NCI-H1694 (cell line): ENCODE data around the gene MFAP4.
A peak's percentile ranks its signal among the peaks of the same experiment; 100 is the strongest.

Source experiments
- DNase-seq: peaks from one replicate; lab custom pipeline; 2025; lab: John Stamatoyannopoulos, UW

MFAP4 gene

DNA sequence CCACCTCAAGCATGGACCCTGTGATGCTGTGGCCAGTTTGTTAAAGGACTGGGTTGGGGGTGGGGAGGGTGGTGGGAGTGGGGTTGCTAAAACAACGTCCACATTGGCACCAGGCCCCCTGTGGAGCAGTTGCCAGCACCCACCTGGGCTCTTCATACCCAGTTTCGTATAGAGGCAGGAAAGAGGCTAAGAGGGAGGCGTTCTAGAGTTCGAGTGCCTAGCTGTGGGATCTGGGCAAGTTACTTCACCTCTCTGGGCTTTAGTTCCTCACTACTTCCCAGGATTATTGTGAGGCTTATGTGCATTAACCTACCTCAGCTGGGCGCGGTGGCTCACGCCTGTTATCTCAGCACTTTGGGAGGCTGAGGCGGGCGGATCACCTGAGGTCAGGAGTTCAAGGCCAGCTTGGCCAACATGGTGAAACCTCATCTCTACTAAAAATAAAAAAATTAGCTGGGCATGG, 1.4 kb downstream of the MFAP4 start:
- no peak for DNase-seq

DNA sequence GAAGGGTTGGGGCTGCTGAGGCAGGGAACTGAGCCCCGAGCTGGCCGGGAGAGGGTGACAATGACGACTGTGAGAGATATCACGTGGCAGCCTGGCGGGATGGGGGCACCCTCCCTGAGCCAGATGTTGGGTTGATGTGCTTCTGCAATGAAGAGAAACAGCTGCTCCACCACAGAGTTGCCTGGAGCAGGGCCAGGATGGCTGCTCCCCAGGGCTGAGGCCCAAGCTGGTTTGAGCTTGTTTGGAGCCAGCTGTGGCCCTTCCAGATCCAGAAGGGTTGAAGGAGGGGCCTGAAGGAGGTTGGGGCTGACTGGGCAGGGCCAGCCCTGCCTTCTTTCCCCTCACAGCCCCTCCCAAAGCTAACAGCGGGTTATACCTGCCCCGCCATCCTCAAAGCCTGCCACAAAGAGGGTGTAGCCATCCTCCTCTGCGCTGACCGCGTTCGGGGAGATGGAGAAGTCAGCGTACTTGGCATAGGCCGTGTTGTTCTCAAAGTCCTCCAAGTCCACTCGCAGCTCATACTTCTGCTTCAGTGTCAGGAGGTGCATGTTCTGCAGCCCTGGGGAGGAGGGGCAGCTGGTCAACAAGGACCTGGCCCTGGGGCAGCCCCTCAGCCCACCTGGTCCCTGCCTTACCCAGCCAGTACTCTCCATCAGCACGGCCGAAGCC, 2.1 kb downstream of the MFAP4 start:
- peak; percentile 97 for DNase-seq

DNA sequence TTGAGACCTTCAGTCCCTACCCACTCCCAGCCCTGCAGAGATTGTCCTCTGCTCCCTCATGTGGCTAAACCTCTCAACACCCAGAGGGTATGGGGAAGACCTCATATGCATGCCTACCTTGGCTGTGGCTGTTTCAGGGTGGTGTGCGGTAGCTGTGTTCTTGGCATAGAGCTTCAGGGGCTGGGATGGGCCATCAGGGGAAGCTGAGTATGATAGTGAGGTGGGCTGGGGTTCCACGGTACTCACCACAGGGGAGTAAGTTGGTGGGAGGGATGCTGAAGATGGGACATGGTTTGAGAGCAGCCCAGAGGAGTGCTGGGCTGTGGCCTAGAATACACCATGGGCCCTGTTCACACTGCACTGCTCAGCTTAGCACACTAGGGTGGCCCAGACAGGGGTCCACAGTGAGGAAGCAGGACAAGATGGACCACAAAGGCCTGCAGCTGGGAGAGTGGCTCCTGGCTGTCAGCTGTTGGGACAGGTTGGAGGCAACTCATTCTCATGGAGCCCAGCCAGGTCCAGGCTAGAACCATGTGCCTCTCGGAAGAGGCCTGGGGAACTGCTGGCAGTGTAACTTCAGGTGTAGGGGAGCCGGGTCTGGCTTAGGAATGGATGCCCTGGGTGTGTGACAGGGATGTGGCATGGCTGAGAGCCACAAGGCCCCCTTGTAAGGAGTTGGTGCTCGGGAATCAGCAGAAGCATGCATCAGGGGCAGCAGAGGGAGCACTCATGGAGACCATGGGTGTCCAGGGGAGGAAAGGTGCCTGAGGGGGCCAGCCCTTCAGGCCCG, 3.1 kb downstream of the MFAP4 start:
- no peak for DNase-seq

DNA sequence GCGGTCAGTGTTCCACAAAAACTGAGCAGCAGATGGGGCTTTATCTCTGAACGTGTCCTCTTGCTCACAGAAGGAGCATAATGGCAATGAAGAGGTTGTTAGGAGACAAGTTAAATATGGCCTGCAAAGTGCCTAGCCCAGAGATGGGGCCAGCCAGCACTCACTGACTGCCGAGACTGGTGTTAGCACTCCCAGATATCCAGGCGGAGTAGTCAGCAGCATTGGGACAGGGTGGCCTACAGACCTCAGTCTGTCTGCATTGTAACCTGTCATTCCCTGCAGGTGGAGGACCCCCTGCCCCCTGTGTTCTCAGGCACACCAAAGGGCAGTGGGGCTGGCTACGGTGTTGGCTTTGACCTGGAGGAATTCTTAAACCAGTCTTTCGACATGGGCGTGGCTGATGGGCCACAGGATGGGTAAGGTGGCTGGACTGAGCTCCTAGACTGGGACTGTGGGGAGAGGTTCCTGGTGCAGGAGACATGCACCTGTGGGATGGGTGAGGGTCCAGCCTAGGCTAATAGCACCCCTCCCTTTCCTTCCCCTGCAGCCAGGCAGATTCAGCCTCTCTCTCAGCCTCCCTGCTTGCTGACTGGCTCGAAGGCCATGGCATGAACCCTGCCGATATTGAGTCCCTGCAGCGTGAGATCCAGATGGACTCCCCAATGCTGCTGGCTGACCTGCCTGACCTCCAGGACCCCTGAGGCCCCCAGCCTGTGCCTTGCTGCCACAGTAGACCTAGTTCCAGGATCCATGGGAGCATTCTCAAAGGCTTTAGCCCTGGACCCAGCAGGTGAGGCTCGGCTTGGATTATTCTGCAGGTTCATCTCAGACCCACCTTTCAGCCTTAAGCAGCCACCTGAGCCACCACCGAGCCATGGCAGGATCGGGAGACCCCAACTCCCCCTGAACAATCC, 4.2 kb downstream of the MFAP4 start:
- DNase-seq, result no peak

DNA sequence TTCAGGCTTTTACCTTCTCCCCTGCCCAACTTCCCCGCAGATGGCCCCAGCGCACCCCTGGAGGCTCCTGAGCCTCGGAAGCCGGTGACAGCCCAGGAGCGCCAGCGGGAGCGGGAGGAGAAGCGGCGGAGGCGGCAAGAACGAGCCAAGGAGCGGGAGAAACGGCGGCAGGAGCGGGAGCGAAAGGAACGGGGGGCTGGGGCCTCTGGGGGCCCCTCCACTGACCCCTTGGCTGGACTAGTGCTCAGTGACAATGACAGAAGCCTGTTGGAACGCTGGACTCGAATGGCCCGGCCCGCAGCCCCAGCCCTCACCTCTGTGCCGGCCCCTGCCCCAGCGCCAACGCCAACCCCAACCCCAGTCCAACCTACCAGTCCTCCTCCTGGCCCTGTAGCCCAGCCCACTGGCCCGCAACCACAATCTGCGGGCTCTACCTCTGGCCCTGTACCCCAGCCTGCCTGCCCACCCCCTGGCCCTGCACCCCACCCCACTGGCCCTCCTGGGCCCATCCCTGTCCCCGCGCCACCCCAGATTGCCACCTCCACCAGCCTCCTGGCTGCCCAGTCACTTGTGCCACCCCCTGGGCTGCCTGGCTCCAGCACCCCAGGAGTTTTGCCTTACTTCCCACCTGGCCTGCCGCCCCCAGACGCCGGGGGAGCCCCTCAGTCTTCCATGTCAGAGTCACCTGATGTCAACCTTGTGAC, 5.1 kb downstream of the MFAP4 start:
- DNase-seq, result no peak

DNA sequence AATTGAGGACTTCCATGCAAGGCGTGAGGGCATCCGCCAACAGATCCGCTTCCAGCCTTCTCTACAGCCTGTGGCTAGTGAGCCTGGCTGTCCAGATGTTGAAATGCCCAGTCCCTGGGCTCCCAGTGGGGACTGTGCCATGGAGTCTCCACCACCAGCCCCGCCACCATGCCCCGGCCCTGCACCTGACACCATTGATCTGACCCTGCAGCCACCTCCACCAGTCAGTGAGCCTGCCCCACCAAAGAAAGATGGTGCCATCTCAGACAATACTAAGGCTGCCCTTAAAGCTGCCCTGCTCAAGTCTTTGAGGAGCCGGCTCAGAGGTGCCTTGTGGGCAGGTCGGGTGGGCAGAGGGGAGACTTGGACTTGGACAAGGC, 5.6 kb downstream of the MFAP4 start:
- DNase-seq, result no peak

DNA sequence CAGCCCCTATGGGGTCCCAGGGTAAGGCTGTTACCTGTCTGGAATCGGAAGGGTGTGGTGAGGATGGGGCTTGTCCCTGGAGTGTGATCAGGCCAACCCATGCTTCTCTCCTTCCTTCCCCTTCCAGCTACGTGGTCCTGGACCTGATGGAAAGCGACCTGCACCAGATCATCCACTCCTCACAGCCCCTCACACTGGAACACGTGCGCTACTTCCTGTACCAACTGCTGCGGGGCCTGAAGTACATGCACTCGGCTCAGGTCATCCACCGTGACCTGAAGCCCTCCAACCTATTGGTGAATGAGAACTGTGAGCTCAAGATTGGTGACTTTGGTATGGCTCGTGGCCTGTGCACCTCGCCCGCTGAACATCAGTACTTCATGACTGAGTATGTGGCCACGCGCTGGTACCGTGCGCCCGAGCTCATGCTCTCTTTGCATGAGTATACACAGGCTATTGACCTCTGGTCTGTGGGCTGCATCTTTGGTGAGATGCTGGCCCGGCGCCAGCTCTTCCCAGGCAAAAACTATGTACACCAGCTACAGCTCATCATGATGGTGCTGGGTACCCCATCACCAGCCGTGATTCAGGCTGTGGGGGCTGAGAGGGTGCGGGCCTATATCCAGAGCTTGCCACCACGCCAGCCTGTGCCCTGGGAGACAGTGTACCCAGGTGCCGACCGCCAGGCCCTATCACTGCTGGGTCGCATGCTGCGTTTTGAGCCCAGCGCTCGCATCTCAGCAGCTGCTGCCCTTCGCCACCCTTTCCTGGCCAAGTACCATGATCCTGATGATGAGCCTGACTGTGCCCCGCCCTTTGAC, 6.3 kb downstream of the MFAP4 start:
- DNase-seq, result no peak

DNA sequence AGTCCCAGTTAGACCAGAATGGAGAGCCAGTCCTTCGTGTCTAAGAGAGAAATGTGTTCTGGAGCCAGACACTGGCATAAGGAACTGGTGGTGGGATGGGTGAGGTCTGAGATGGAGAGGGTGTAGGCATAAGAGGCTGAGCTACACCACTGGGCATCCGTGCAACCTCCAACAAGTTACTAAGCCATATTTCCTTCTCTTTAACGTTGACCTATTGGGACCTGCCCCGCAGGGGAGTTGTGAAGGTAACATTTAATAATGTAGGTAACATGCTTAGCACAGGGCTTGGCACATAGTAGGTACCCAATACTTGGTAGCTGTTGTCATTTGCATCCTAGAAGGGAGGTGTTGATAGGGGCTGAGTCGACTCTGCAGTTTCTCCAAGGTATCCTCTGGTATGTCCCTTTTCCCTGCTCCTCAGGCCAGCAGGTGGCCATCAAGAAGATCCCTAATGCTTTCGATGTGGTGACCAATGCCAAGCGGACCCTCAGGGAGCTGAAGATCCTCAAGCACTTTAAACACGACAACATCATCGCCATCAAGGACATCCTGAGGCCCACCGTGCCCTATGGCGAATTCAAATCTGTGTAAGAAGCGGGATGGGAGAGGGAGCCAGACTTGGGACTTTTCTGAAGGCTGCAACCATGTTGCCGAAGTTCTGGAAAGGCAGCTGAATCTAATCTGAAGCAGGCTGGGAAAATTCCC, 7.5 kb downstream of the MFAP4 start:
- DNase-seq, result no peak

DNA sequence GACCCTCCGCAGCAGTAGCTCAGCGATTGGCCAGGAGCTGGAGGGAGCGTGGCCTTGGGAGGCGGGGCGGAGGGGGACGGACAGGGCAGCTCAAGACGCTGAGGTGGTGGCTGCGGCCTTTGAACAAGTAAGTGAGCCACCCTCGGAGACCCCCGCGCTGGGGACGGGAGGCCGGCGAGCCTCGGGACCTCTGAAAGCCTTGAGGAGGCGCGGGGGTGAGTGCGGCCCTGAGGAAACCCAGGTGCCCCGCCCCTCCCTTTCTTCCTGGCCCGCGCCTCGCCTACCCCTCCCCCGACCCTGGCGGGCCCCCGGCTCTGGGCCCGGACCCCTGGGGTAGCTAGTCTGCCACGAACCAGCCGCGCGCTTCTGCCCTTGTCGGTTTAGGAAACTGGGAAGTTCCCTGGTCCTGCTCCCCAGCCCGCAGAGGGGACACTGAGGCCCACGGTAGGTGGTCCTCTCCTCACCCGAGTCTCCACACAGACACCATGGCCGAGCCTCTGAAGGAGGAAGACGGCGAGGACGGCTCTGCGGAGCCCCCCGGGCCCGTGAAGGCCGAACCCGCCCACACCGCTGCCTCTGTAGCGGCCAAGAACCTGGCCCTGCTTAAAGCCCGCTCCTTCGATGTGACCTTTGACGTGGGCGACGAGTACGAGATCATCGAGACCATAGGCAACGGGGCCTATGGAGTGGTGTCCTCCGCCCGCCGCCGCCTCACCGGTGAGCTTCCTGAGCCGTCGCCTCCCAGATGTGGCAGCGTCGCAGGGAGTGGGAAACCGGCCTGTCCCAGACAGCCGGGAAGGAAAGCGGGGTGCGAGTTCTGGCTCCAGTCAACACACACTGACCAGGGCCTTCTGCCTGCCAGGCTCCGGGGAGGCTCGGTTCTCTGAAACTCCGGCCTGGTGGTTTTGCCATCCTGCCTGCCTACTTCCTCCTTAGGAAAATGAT, 8.3 kb downstream of the MFAP4 start, which contains the start of gene MAPK7:
TSS of gene MAPK7 (plus strand) at position 83 of the 945 bp plus-strand sequence. CDS start at position 486, 403 bp downstream.
- no peak for DNase-seq

DNA sequence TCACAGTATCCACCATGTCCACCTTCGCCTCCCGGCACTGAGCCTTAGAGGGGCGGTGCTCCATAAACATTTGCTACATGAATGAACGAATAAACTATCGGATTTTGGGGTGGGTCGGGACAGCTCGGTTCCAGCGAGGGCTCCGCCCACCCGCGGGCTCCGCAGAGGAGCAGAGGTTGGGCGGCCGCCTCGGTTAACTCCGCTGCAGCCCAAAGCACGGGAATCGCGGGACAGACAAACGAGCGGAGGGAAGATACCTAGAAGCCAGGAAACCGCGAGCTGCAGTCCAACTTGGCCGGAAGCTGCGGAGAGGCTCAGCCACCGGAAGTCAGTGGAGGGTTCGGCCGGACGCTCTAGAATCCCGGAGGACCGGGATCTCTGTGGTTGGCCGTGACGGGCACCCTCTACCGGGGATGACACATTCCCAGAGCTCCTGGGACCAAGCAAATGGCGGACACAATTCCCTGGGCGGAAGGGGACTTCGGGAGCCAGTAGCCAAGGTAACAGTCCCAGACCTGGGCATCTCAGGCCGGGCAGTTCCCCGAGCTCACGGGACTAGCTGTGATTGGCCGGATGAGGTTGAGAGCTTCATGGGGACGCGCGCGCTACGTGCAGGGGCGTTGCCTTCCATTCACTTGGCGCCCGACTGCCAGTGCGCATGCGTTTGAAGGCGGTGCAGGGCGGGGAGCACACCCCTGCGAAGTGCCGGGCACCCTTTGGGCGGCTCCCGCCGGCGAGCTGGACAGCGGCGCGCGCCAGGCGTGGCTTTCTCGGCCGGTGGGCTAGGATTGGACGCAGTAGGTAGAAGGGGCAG, 9.2 kb downstream of the MFAP4 start:
- peak; percentile 98 for DNase-seq

DNA sequence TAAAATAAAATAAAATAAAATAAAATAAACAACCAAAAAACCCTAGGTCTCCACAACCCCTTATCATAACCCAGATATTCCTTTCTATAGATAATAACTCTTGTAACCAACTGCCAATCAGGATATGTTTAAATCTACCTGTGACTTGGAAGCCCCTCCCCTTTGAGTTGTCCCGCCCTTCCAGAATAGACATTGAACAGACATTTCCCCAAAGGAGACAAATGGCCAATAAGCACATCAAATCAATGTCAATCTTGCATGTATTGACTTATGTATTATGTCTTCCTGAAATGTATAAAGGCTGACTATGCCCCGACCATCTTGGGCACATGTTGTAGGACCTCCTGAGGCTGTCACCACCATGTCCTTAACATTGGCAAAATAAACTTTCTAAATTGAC, 10.2 kb downstream of the MFAP4 start:
- no peak for DNase-seq

DNA sequence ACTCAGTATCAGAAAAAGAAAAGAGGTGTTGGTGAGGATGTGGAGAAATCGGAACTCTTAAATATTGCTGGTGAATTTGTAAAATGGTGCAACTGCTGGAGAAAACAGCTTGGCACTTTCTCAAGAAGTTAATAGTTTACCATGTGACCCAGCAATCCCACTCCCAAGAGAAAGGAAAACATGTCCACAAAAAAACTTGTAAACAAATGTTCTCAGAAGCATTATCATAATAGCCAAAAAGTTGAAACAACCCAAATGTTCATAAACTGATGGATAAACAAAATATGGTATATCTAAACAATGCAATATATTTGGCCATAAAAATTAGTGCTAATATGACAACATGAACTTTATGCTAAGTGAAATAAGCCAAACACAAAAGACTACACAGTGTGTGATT, 11.3 kb downstream of the MFAP4 start:
- no peak for DNase-seq

DNA sequence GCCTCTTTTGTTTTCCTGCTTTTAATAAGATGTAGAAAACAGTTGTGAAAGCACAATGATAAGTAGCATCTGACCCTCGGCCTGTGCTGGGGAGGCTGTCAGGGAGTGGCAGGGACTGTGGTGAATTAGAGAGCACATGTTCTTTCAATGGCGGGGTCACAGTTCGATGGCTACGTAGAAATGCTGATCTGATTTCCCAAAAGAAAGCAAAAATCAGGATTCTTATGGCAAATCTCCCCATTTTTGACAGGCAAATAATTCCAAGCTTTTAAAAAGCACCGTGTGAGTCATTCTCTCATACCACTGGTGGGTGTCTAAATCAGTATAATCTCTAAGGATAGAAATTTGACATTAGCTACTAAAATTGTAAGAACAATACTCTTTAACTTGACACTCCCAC, 12.9 kb downstream of the MFAP4 start:
- no peak for DNase-seq

DNA sequence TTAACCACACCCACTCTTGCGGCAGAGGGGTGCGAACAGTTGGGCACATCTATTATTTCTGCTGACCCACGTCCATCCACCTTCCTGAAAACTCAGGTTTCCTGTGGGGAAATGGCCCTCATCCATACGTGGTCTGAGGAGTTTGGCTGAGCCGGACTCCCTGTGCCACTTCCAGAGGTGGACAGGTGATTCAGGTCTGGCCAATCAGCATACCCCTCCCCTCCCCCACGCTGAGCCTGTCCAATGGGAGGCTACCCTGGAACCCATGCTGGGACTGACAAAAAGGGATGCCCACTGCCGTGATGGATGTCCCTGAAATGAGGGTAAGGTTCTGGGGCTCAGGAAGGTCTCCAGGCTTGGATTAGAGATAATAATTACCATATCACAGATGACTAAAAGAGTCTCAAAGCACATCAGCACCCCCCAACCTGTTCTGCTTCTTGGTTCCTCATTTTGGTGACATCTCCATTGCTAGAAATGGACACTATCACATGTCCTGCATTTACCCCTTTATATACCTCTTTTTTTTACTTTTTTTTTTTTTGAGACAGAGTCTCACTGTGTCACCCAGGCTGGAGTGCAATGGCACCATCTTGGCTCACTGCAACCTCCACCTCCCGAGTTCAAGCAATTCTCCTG, 14.0 kb downstream of the MFAP4 start:
- no peak for DNase-seq

DNA sequence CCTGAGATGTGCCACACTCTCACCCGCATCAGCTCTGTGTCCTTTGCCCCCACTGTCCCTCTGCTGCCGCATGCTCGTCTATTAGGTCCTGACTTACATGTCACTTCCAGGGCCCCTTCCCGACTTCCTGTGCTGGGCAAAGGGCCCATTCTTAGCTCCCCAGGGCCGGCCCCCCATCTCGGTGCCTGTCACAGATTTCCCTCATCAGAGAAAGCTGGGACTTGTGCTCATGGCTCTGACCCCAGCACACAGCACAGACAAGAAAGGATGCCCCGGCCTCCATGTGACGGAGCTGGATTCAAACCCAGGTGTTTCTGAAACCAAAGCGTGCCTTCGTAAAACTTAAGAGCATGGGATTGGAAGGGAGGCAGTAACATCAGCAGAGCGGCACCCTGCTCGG, 14.6 kb downstream of the MFAP4 start:
- DNase-seq, result no peak

DNA sequence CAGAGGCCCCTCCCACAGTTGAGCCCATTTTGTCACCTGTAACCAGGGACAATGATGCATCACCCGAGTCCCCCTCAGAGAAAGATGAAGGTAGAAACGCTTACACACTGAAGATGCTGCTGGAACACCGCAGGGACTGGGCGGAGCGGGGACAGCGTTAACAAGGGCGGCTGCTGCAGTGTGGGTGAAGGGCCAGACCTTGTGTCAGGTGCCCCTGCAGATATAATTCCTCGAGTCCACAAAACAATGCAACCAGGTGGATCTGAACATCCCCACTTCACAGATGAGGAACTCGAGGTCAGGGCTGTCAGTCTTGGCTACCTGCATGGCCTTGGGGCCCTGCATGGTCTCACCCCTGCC, 15.0 kb downstream of the MFAP4 start:
- DNase-seq, result no peak

DNA sequence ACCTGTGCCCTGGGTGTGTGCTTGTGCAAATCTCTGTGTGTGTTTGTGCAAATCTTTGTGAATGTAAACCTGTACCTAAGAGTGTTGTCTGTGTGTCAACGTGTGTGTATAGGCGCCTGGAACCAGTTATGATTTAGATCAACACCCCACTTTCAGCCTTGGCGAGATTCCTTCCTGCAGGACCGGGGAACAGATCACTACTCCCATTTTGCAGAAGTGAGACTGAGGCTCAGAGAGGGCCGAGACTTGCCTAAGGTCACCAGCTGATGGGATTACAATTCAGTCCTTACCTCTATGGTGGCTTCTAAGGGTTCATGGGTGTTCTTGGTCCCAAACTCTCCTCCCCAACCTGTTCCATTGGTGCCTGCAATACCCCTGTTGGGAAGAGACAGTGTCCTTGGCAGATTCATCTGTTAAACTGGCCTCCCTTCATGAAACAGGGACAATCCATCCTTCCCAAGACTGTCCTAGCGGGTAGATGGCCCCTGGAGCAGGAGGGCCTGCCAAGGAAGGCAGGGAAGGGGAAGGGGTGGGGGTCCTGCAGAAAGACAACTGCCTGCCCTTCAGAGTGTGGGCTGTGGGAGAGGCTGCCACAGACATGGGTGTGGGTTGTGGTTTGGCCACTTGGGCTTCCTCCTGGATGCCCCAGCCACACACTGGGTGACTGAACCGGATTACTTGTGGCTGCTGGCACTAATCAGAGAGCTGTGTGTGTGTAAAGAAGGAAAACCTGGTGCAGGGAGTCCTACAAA, 15.6 kb downstream of the MFAP4 start:
- DNase-seq, result no peak
